Stimulated activated CD4-positive, alpha-beta T cell treated with anti-CD3 and anti-CD28 coated beads, Interleukin-1b, Interleukin-23, amount 100 ng/mL, for 4 hours (primary cell): Measurements from ENCODE around the gene MMP10.

Experiments
- DNase-seq, 2 donors: peaks; one replicate each; pipeline ENCODE4 v3.0.0-alpha.2; 2020; ENCODE audit warnings: low read depth in 2 of 2

MMP10 gene

GRCh38 chr11:102727890-102728289 is 52.5 kb downstream of the MMP10 start:
- no peak for DNase-seq

- no peak for DNase-seq
These were observed 55.4 kb downstream of the MMP10 start, which contains the start of gene MMP8 for GRCh38 chr11:102724904-102725500. Gene MMP8, minus strand, starts transcription at chr11:102724954. Its CDS starts 99 bp downstream, at chr11:102724855.

- DNase-seq, result no peak
These were observed 57.6 kb downstream of the MMP10 start for GRCh38 chr11:102722821-102723220.
